HepG2 (cell line): Measurements from ENCODE around the gene BEST2. TPM values are rescaled to one million over a fixed set of nuclear protein-coding genes. Genes with fewer than 3 reads are reported as not detected.

Experiments
- ATF4 ChIP-seq, 2 experiments: fragments of 450-650 bp in 1 of 2; sonication (generic) in 1 of 2; formaldehyde crosslinking; IDR thresholded peaks; 2 replicates each; pipeline versions ENCODE4 v1.5.0 to v1.8.0; 2020 to 2022; ENCODE audit warnings: mild to moderate bottlenecking in 1 of 2, missing genetic modification reagents in 1 of 2
- CREM ChIP-seq, 2 experiments: sonication (generic) in 1 of 2; formaldehyde crosslinking in 1 of 2; IDR thresholded peaks; 2 replicates each; pipeline versions ENCODE4 v1.4.0 to v1.6.1; 2016 to 2020; ENCODE audit warnings: antibody characterized with exemption in 1 of 2, mild to moderate bottlenecking in 1 of 2, missing genetic modification reagents in 1 of 2
- DNMT1 ChIP-seq: sonication (generic); formaldehyde crosslinking; IDR thresholded peaks from 2 replicates; pipeline ENCODE4 v1.5.1; 2020; ENCODE audit warnings: mild to moderate bottlenecking, missing genetic modification reagents
- DNMT3B ChIP-seq: conservative IDR thresholded peaks from 2 replicates; pipeline ENCODE4 v1.6.1; 2016; ENCODE audit warnings: missing biosample characterization, control low read depth
- FOXC1 ChIP-seq: sonication (generic); formaldehyde crosslinking; IDR thresholded peaks from 2 replicates; pipeline ENCODE4 v1.8.0; 2022; ENCODE audit warnings: mild to moderate bottlenecking, missing genetic modification reagents, borderline replicate concordance
- GATA4 ChIP-seq: sonication (generic); IDR thresholded peaks from 2 replicates; pipeline ENCODE4 v1.6.1; 2016; ENCODE audit warnings: antibody characterized with exemption, low read depth, borderline replicate concordance
- IRF9 ChIP-seq: sonication (generic); formaldehyde crosslinking; IDR thresholded peaks from 2 replicates; pipeline ENCODE4 v1.8.0; 2022; ENCODE audit warnings: missing genetic modification reagents, mild to moderate bottlenecking, borderline replicate concordance
- MTERF4 ChIP-seq: sonication (generic); formaldehyde crosslinking; IDR thresholded peaks from 2 replicates; pipeline ENCODE4 v1.8.0; 2023; ENCODE audit warnings: mild to moderate bottlenecking, missing genetic modification reagents
- PHF20 ChIP-seq: sonication (generic); formaldehyde crosslinking; IDR thresholded peaks from 2 replicates; pipeline ENCODE4 v1.5.0; 2020; ENCODE audit warnings: mild to moderate bottlenecking, missing genetic modification reagents
- PRDM15 ChIP-seq: sonication (generic); formaldehyde crosslinking; IDR thresholded peaks from 2 replicates; pipeline ENCODE4 v1.4.0; 2020; ENCODE audit warnings: missing genetic modification reagents
- RFXANK ChIP-seq: IDR thresholded peaks from 2 replicates; pipeline ENCODE4 v1.6.1; 2016
- TFDP1 ChIP-seq: IDR thresholded peaks from 2 replicates; pipeline ENCODE4 v1.6.1; 2016; ENCODE audit warnings: missing compliant biosample characterization, missing genetic modification reagents, borderline replicate concordance
- TOPORS ChIP-seq: sonication (generic); formaldehyde crosslinking; IDR thresholded peaks from 2 replicates; pipeline ENCODE4 v1.8.0; 2023; ENCODE audit warnings: mild to moderate bottlenecking, missing genetic modification reagents
- ZBTB1 ChIP-seq: sonication (generic); formaldehyde crosslinking; IDR thresholded peaks from 2 replicates; pipeline ENCODE4 v1.4.0; 2020; ENCODE audit warnings: missing genetic modification reagents, borderline replicate concordance
- ZMYM3 ChIP-seq: sonication (generic); formaldehyde crosslinking; IDR thresholded peaks from 2 replicates; pipeline ENCODE4 v1.5.1; 2020; ENCODE audit warnings: mild to moderate bottlenecking, missing genetic modification reagents
- ZNF101 ChIP-seq: sonication (generic); formaldehyde crosslinking; IDR thresholded peaks from 2 replicates; pipeline ENCODE4 v1.4.0; 2020; ENCODE audit warnings: mild to moderate bottlenecking, low read depth, missing genetic modification reagents, borderline replicate concordance
- ZNF30 ChIP-seq: sonication (generic); formaldehyde crosslinking; IDR thresholded peaks from 2 replicates; pipeline ENCODE4 v1.5.0; 2020; ENCODE audit warnings: mild to moderate bottlenecking, missing genetic modification reagents
- ZNF720 ChIP-seq: sonication (generic); formaldehyde crosslinking; IDR thresholded peaks from 2 replicates; pipeline ENCODE4 v1.4.0; 2020; ENCODE audit warnings: missing genetic modification reagents
- ZNF737 ChIP-seq: sonication (generic); formaldehyde crosslinking; IDR thresholded peaks from 2 replicates; pipeline ENCODE4 v1.5.0; 2020; ENCODE audit warnings: missing genetic modification reagents, mild to moderate bottlenecking, borderline replicate concordance
- ZNF773 ChIP-seq: sonication (generic); formaldehyde crosslinking; IDR thresholded peaks from 2 replicates; pipeline ENCODE4 v1.4.0; 2020; ENCODE audit warnings: missing genetic modification reagents, borderline replicate concordance
- ZSCAN25 ChIP-seq: sonication (generic); formaldehyde crosslinking; IDR thresholded peaks from 2 replicates; pipeline ENCODE4 v1.8.0; 2022; ENCODE audit warnings: mild to moderate bottlenecking, missing genetic modification reagents
- polyA plus RNA-seq, 8 experiments: library from polyadenylated mRNA; depleted of rRNA in 3 of 8; stranded (reverse) in 7 of 8; unstranded in 1 of 8; fragments of >200 nt; fragmentation: Illumina TruSeq in 4 of 8; extraction: Trizol in 4 of 8; gene quantifications; 2 replicates each; pipeline versions ENCODE4 v1.2.1 to v1.2.3, GENCODE V29; 2011 to 2016; ENCODE audit warnings: low read depth in 4 of 8, missing spikeins in 1 of 8, mixed read lengths in 1 of 8; ENCODE audit not compliant: insufficient read depth in 1 of 8
- total RNA-seq, 5 experiments: library from RNA; depleted of rRNA; stranded (reverse); fragments of >200 nt; fragmentation: Illumina TruSeq; extraction: Trizol; gene quantifications; 2 replicates each; pipeline ENCODE4 v1.2.3, GENCODE V29; 2016; ENCODE audit warnings: low read depth in 1 of 5

The BEST2 gene
- total and polyA plus RNA-seq, 2 of the 13 experiments (the other 11 are each of a cell fraction or from before 2014, with no cell fraction given) = not detected

- TF ChIP-seq MTERF4 (CRISPR knock-in tag) (no peak), RFXANK (CRISPR knock-in tag) (peak; percentile 76; the same call in 1 of the 2 replicates), DNMT3B (CRISPR knock-in tag) (no peak), FOXC1 (CRISPR knock-in tag) (peak; percentile 56; the same call in 1 of the 2 replicates), DNMT1 (CRISPR knock-in tag) (peak; percentile 86), ZMYM3 (CRISPR knock-in tag) (peak; percentile 56; the same call in 1 of the 2 replicates), IRF9 (CRISPR knock-in tag) (peak; percentile 82; the same call in 1 of the 2 replicates), TFDP1 (peak; percentile 77; the same call in 1 of the 2 replicates), CREM (IDR thresholded peaks at IDR 0.05) (no peak; the same call in 1 of the 2 replicates), CREM (CRISPR knock-in tag; IDR thresholded peaks at IDR 0.05) (no peak), ZNF101 (no peak), ATF4 (CRISPR knock-in tag; IDR thresholded peaks at IDR 0.05) (peak in 1 of 2 experiments; percentile 59; a peak in 2 of 4 replicates), GATA4 (peak; percentile 93), PHF20 (CRISPR knock-in tag) (peak; percentile 75), ZBTB1 (CRISPR knock-in tag) (peak; percentile 74; the same call in 1 of the 2 replicates), ZNF720 (CRISPR knock-in tag) (no peak), ZSCAN25 (CRISPR knock-in tag) (no peak), ZNF773 (CRISPR knock-in tag) (no peak), ZNF30 (no peak), ZNF737 (CRISPR knock-in tag) (no peak), TOPORS (CRISPR knock-in tag) (0 out of 2 replicates have a peak, but pooled peaks have one; percentile 71), PRDM15 (CRISPR knock-in tag) (no peak)
Measured at GRCh38 chr19:12791345-12792050, 39.9 kb downstream of the BEST2 start, which contains the start of gene JUNB (continued).
